ENCODE data around the gene GTF2A1L. TPM values are rescaled to one million over a fixed set of nuclear protein-coding genes. Genes with fewer than 3 reads are reported as not detected.
A peak's percentile ranks its signal among the peaks of the same experiment; 100 is the strongest.

Gene GTF2A1L
- total RNA-seq, 2 donors from 2014 or later = 1.0 TPM; not detected in 1

DNA sequence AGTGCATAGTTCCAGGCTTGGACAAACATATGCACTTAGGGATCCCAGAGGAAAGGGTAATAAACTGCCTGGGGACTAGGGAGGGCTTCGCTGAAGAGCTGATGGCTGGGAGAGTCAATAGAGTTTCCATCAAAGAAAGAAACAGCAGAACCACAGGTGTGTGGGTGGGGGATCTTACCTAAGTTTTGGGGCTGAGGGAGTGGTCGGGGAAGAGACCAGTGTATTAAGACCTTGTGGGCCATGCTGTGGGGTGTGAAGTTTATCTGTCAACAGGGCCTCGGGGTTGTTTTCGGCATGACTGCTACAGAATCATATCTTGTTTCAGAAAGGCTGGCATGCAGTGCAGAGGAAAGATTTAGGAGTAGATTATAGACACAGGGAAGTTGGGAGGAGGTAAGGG lies 31.2 kb upstream of the GTF2A1L start:
- 50 to 53% methylated on average over 4 of the region's 4 CpGs for WGBS, 2 donors
- Histone ChIP-seq H3K9me3 (no peaks in the 10 kb centered on the region), H3K27ac (no peak overlapping the region), H3K27me3 (no peaks in the 10 kb centered on the region), H3K4me1 (no peaks in the 10 kb centered on the region), H3K36me3 (replicated peaks in 1 of 2; ENCODE audit: insufficient read depth in 1 of 2, low read depth in 2 of 2) (no peaks in the 10 kb centered on the region), H3K4me3 (no peak overlapping the region)
- no peak for DNase-seq
- TF ChIP-seq POLR2A (IDR thresholded peaks at IDR 0.05) = no peak
- ATAC-seq = no peak
- intact Hi-C loops (cut with DNase I) = no loop called here

- ATAC-seq = no peak
- no peak for DNase-seq
- 79 to 91% methylated on average over 3 to 5 of the region's 5 CpGs for WGBS, 2 donors
- intact Hi-C loops (cut with DNase I) = no loop called here
- TF ChIP-seq, protein P1, sequence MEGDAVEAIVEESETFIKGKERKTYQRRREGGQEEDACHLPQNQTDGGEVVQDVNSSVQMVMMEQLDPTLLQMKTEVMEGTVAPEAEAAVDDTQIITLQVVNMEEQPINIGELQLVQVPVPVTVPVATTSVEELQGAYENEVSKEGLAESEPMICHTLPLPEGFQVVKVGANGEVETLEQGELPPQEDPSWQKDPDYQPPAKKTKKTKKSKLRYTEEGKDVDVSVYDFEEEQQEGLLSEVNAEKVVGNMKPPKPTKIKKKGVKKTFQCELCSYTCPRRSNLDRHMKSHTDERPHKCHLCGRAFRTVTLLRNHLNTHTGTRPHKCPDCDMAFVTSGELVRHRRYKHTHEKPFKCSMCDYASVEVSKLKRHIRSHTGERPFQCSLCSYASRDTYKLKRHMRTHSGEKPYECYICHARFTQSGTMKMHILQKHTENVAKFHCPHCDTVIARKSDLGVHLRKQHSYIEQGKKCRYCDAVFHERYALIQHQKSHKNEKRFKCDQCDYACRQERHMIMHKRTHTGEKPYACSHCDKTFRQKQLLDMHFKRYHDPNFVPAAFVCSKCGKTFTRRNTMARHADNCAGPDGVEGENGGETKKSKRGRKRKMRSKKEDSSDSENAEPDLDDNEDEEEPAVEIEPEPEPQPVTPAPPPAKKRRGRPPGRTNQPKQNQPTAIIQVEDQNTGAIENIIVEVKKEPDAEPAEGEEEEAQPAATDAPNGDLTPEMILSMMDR (IDR thresholded peaks at IDR 0.05) = no peak
- no peak for TF ChIP-seq POLR2A (IDR thresholded peaks at IDR 0.05)
- Histone ChIP-seq H3K27me3 (no peaks in the 10 kb centered on the region), H3K9me3 (no peaks in the 10 kb centered on the region), H3K36me3 (replicated peaks in 1 of 2; ENCODE audit: insufficient read depth in 1 of 2, low read depth in 2 of 2) (no peaks in the 10 kb centered on the region), H3K4me3 (no peak overlapping the region), H3K27ac (no peak overlapping the region), H3K4me1 (no peaks in the 10 kb centered on the region)
These were observed 30.1 kb upstream of the GTF2A1L start for GRCh38 chr2:48587560-48587959.

GRCh38 chr2:48587961-48588360 lies 29.7 kb upstream of the GTF2A1L start:
- intact Hi-C loops (cut with DNase I) = no loop called here
- ATAC-seq (no peak), DNase-seq (no peak)
- Histone ChIP-seq H3K9me3 (no peaks in the 10 kb centered on the region), H3K27ac (no peak overlapping the region), H3K4me1 (no peaks in the 10 kb centered on the region), H3K4me3 (no peak overlapping the region), H3K36me3 (replicated peaks in 1 of 2; ENCODE audit: insufficient read depth in 1 of 2, low read depth in 2 of 2) (no peaks in the 10 kb centered on the region), H3K27me3 (no peaks in the 10 kb centered on the region)
- no peak for TF ChIP-seq POLR2A (IDR thresholded peaks at IDR 0.05)
- TF ChIP-seq, protein P1 (IDR thresholded peaks at IDR 0.05) = no peak
- WGBS, 2 donors = 79% methylated on average over 3 of the region's 3 CpGs

- DNase-seq = no peak
- intact Hi-C loops (cut with DNase I) = no loop called here
- ATAC-seq = no peak
- Histone ChIP-seq H3K27ac (no peak overlapping the region), H3K9me3 (no peaks in the 10 kb centered on the region), H3K4me1 (no peaks in the 10 kb centered on the region), H3K27me3 (no peaks in the 10 kb centered on the region), H3K4me3 (no peak overlapping the region), H3K36me3 (replicated peaks in 1 of 2; ENCODE audit: insufficient read depth in 1 of 2, low read depth in 2 of 2) (no peaks in the 10 kb centered on the region)
- 58 to 71% methylated on average over 1 of the region's 1 CpG for whole genome bisulfite sequencing, 2 donors
- TF ChIP-seq POLR2A (IDR thresholded peaks at IDR 0.05) = no peak
- TF ChIP-seq, protein P1 (IDR thresholded peaks at IDR 0.05) = no peak
These were observed 28.9 kb upstream of the GTF2A1L start for GRCh38 chr2:48588745-48589144.

DNA sequence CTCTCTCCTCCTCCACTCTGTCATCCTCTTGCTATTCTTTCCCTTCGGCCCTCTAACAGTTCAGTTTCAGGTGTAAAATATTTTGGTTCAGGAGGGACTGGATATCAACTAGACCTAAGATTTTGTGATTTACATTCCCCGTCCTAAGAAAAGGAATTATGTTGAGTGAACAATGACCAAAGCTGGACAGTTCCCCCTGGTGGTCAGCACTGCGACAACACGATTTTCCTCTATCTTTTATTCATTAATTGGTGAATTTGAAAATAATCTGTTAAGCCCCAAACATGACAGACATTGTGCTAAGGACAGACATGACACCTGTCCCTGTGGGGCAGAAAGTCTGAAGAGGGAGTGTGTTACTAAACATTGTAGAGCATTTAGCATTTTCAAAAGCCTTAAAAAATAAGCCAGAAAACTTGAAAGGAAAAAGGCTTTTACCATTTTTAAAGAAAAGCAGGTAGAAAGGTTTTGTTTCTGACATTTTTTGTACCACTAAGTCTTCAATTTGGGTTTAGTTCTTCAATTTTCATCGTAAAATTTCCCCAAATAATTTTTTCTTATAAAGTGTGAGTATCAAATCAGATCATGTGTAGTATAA lies 28.4 kb upstream of the GTF2A1L start:
- WGBS, 2 donors = 11 to 19% methylated on average over 5 of the region's 5 CpGs
- no peak overlapping the region for H3K27ac ChIP-seq
- no peaks in the 10 kb centered on the region for H3K27me3 ChIP-seq
- TF ChIP-seq, protein P1 (IDR thresholded peaks at IDR 0.05) = peak in 6 of 7 experiments; percentile 51 to 67 (median 56)
- no peak for TF ChIP-seq POLR2A (IDR thresholded peaks at IDR 0.05)
- ATAC-seq (peak; percentile 42), DNase-seq (peak; percentile 16 to 53 (median 28))
- no peaks in the 10 kb centered on the region for H3K36me3 ChIP-seq (replicated peaks in 1 of 2; ENCODE audit: insufficient read depth in 1 of 2, low read depth in 2 of 2)
- intact Hi-C loops (cut with DNase I) = no loop called here
- H3K4me1 ChIP-seq = no peaks in the 10 kb centered on the region
- no peak overlapping the region for H3K4me3 ChIP-seq
- H3K9me3 ChIP-seq = no peaks in the 10 kb centered on the region

Measured in body of pancreas (tissue), 4 donors.